Right atrium auricular region (tissue), 2 donors: ENCODE data around the gene CAND2. TPM values are rescaled to one million over a fixed set of nuclear protein-coding genes. Genes with fewer than 3 reads are reported as not detected.

Experiments used
- DNase-seq: peaks from one replicate; pipeline ENCODE4 v3.0.0-alpha.2; 2019; ENCODE audit warnings: low spot score
- H3K27ac ChIP-seq, 2 donors: fragments of 200-600 bp; sonication (generic); 1 replicate in 1 of 2; 2 replicates in 1 of 2; pipeline ENCODE4 v1.5.1; 2016 to 2019
- H3K27me3 ChIP-seq, 2 donors: fragments of 200-600 bp; sonication (generic); one replicate each; pipeline versions ENCODE4 v1.5.1 to v1.6.0; 2017 to 2019
- H3K36me3 ChIP-seq: fragments of 200-600 bp; sonication (generic); one replicate; pipeline ENCODE4 v1.5.1; 2016
- H3K4me1 ChIP-seq, 2 donors: fragments of 200-600 bp; sonication (generic); one replicate each; pipeline versions ENCODE4 v1.5.1 to v1.6.0; 2017 to 2019
- H3K4me3 ChIP-seq, 2 donors: fragments of 200-600 bp; sonication (generic); 1 replicate in 1 of 2; 2 replicates in 1 of 2; pipeline ENCODE4 v1.5.1; 2017 to 2019; ENCODE audit warnings: mild to moderate bottlenecking in 1 of 2, moderate library complexity in 1 of 2
- H3K9me3 ChIP-seq, 2 donors: fragments of 200-600 bp; sonication (generic); one replicate each; pipeline ENCODE4 v1.5.1; 2019
- CTCF ChIP-seq, 2 donors: fragments of 200-600 bp; sonication (generic); IDR thresholded peaks; one replicate each; pipeline ENCODE4 v1.5.1; 2019; ENCODE audit warnings: antibody characterized with exemption in 2 of 2
- total RNA-seq, 2 donors: library from RNA; depleted of rRNA; stranded (reverse); fragments of >200 nt; gene quantifications; one replicate each; pipeline ENCODE4 v1.1.0, GENCODE V29; 2016

The CAND2 gene
- total RNA-seq, 2 donors from 2014 or later = 45.2 to 77.4 TPM

GRCh38 chr3:12803371-12803770 is 6.9 kb downstream of the CAND2 start:
- H3K27me3 ChIP-seq = no peaks in the 10 kb centered on the region
- H3K9me3 ChIP-seq = no peaks in the 10 kb centered on the region
- no peak for DNase-seq
- H3K4me3 ChIP-seq = no peak overlapping the region
- H3K4me1 ChIP-seq = peaks cover 0 to 32% of the 10 kb centered on the region in 2 donors
- H3K27ac ChIP-seq = no peak overlapping the region
- no peak for TF ChIP-seq CTCF (IDR thresholded peaks at IDR 0.05)
- H3K36me3 ChIP-seq = peaks cover 49% of the 10 kb centered on the region

DNA sequence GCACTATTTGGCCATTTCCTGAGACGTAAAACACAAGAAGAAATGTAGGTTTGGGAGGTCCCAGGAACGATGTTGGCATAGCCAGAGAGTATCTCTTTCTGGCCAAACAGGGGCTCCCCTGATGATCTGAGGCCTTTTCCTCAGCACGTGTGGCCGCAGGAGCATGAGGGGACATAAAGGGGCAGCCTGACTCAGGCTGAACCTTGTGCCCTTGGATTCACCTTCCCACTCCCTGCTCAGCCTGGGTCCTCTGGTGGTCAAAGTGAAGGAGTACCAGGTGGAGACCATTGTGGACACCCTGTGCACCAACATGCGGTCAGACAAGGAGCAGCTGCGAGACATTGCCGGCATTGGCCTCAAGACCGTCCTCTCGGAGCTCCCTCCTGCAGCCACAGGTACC is 10.6 kb downstream of the CAND2 start:
- no peaks in the 10 kb centered on the region for H3K9me3 ChIP-seq
- H3K4me1 ChIP-seq = peaks cover 0 to 43% of the 10 kb centered on the region in 2 donors
- H3K27me3 ChIP-seq = no peaks in the 10 kb centered on the region
- DNase-seq = no peak
- TF ChIP-seq CTCF (IDR thresholded peaks at IDR 0.05) = no peak
- H3K36me3 ChIP-seq = peaks cover 49% of the 10 kb centered on the region
- peak overlapping the region; percentile 27 to 43 for H3K27ac ChIP-seq
- no peak overlapping the region for H3K4me3 ChIP-seq

GRCh38 chr3:12807601-12808359 is 11.3 kb downstream of the CAND2 start:
- Histone ChIP-seq H3K4me1 (peaks cover 0 to 43% of the 10 kb centered on the region in 2 donors), H3K27ac (peak overlapping the region; percentile 27 to 43), H3K36me3 (peaks cover 49% of the 10 kb centered on the region)

DNA sequence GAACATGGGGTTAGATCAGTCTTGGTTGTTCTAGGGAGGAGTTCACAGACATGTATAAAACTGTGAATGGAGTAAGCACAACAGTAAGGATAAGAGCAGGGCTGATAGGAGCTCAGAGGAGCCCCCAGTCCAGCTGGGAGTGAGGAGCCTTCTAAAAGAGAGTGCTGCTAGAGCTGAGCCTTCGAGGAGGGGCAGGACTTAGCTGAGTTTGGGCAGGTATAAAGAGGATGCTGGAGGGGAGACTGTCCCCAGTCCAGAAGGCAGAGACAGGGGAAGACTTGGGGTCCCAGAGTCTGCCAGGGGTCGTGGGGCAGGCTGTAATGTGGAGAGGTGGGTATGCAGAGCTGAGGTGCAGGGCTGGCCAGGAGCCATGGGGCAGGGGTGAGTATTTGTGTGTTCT is 12.1 kb downstream of the CAND2 start:
- Histone ChIP-seq H3K36me3 (peaks cover 49% of the 10 kb centered on the region), H3K9me3 (no peaks in the 10 kb centered on the region), H3K4me3 (no peak overlapping the region), H3K27ac (peak overlapping the region in 1 of 2 donors; percentile 78), H3K27me3 (no peaks in the 10 kb centered on the region), H3K4me1 (peaks cover 0 to 43% of the 10 kb centered on the region in 2 donors)
- no peak for TF ChIP-seq CTCF (IDR thresholded peaks at IDR 0.05)
- no peak for DNase-seq

More at GRCh38 chr3:12807601-12808359, 11.3 kb downstream of the CAND2 start:
- no peak for TF ChIP-seq CTCF (IDR thresholded peaks at IDR 0.05)
- no peaks in the 10 kb centered on the region for H3K9me3 ChIP-seq
- no peaks in the 10 kb centered on the region for H3K27me3 ChIP-seq
- H3K4me3 ChIP-seq = no peak overlapping the region
- no peak for DNase-seq

DNA sequence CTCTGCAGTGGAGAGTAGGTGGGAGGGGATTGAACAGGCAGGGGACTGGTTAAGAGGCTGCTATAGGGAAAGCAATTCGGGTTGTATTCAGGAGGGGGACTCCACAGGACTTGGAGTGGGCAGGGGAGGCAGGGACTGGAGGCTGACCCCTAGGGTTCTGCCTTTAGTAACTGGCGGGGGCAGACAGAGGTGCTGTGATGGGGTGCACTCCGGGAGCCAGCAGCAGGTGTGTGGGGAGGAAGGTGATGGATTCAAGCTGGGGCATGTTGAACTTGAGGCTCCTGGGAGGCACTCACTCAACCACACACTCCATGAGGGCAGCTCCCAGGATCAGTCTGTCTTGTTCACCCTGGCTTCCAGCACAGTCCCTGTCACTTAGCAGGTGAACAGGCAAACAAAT is 12.5 kb downstream of the CAND2 start:
- Histone ChIP-seq H3K27me3 (no peaks in the 10 kb centered on the region), H3K9me3 (no peaks in the 10 kb centered on the region), H3K4me3 (no peak overlapping the region), H3K27ac (peak overlapping the region in 1 of 2 donors; percentile 78), H3K4me1 (peaks cover 0 to 43% of the 10 kb centered on the region in 2 donors), H3K36me3 (peaks cover 49% of the 10 kb centered on the region)
- no peak for TF ChIP-seq CTCF (IDR thresholded peaks at IDR 0.05)
- no peak for DNase-seq
